Breast epithelium (tissue), 3 donors: Measurements from ENCODE around the gene CEPT1.

ENCODE experiments used
- CTCF ChIP-seq, 3 donors: fragments of 450-650 bp; IDR thresholded peaks; one replicate each; pipeline ENCODE4 v1.5.1; 2016 to 2017; ENCODE audit warnings: antibody characterized with exemption in 3 of 3, mild to moderate bottlenecking in 3 of 3, moderate library complexity in 3 of 3
- POLR2A ChIP-seq: fragments of 450-650 bp; IDR thresholded peaks from one replicate; pipeline ENCODE4 v1.6.1; 2016; ENCODE audit warnings: antibody characterized with exemption, mild to moderate bottlenecking, moderate library complexity
- POLR2AphosphoS5 ChIP-seq, 3 donors: sonication (generic); formaldehyde crosslinking; IDR thresholded peaks; one replicate each; pipeline ENCODE4 v1.6.1; 2017; ENCODE audit warnings: antibody characterized with exemption in 3 of 3

- TF ChIP-seq POLR2A: no peak
- no peak for TF ChIP-seq CTCF (IDR thresholded peaks at IDR 0.05)
- TF ChIP-seq POLR2AphosphoS5 (IDR thresholded peaks at IDR 0.05): no peak
These were observed 5.5 kb downstream of the CEPT1 start for GRCh38 chr1:111145542-111145941.
